NCI-H2227 (cell line): ENCODE results near the gene GLIS1.

Experiments
- DNase-seq: peaks from one replicate; lab custom pipeline; 2025; ENCODE audit not compliant: unreplicated experiment; lab: John Stamatoyannopoulos, UW

GLIS1 gene

GRCh38 chr1:53500204-53501064 is 238.5 kb downstream of the GLIS1 start:
- DNase-seq, result no peak

GRCh38 chr1:53499257-53500203 is 239.4 kb downstream of the GLIS1 start:
- no peak for DNase-seq

- no peak for DNase-seq
Observed at GRCh38 chr1:53498555-53499131, 240.3 kb downstream of the GLIS1 start.

- DNase-seq, result no peak
Observed at GRCh38 chr1:53495633-53496345, 243.2 kb downstream of the GLIS1 start.

- no peak for DNase-seq
Observed at GRCh38 chr1:53490351-53490750, 248.6 kb downstream of the GLIS1 start.

GRCh38 chr1:53486395-53487026 is 252.5 kb downstream of the GLIS1 start:
- DNase-seq, result no peak

- DNase-seq, result peak; percentile 90
Observed at GRCh38 chr1:53485478-53486394, 253.2 kb downstream of the GLIS1 start.

GRCh38 chr1:53484705-53485477 is 254.1 kb downstream of the GLIS1 start:
- no peak for DNase-seq

GRCh38 chr1:53483656-53484055 is 255.3 kb downstream of the GLIS1 start:
- DNase-seq, result no peak

- DNase-seq, result no peak
Observed at GRCh38 chr1:53483170-53483569, 255.8 kb downstream of the GLIS1 start.

- DNase-seq, result no peak
Observed at GRCh38 chr1:53482441-53483153, 256.4 kb downstream of the GLIS1 start.

GRCh38 chr1:53481456-53481855 is 257.5 kb downstream of the GLIS1 start:
- DNase-seq, result no peak

GRCh38 chr1:53480678-53481077 is 258.3 kb downstream of the GLIS1 start:
- DNase-seq, result no peak

GRCh38 chr1:53478502-53478818 is 260.5 kb downstream of the GLIS1 start:
- DNase-seq, result no peak

- no peak for DNase-seq
Observed at GRCh38 chr1:53477651-53478501, 261.1 kb downstream of the GLIS1 start.

- DNase-seq, result no peak
Observed at GRCh38 chr1:53476579-53476978, 262.4 kb downstream of the GLIS1 start.

GRCh38 chr1:53475664-53476063 is 263.3 kb downstream of the GLIS1 start:
- no peak for DNase-seq
